Measurements from ENCODE around the gene ZNF784.

GRCh38 chr19:55598719-55599467, 25.5 kb downstream of the ZNF784 start:
- TF ChIP-seq CTCF (IDR thresholded peaks at IDR 0.05): no peak
- TF ChIP-seq POLR2A (IDR thresholded peaks at IDR 0.05): no peak
